Muscle of arm (tissue), 12 donors: ENCODE results near the gene TMUB2. TPM values are rescaled to one million over a fixed set of nuclear protein-coding genes. Genes with fewer than 3 reads are reported as not detected.
A peak's percentile ranks its signal among the peaks of the same experiment; 100 is the strongest.

ENCODE experiments used
- DNase-seq: peaks from one replicate; pipeline ENCODE4 v3.0.0-alpha.2; 2013
- polyA plus RNA-seq, 12 donors: library from polyadenylated mRNA; unstranded; fragments of 120-200 nt; gene quantifications; one replicate each; pipeline ENCODE4 v1.2.1, GENCODE V29; 2013; ENCODE audit not compliant: insufficient read length in 12 of 12

Gene TMUB2
- polyA plus RNA-seq, 12 donors, result 32.6 to 63.8 (median 45.1) TPM; not detected in 1

DNA sequence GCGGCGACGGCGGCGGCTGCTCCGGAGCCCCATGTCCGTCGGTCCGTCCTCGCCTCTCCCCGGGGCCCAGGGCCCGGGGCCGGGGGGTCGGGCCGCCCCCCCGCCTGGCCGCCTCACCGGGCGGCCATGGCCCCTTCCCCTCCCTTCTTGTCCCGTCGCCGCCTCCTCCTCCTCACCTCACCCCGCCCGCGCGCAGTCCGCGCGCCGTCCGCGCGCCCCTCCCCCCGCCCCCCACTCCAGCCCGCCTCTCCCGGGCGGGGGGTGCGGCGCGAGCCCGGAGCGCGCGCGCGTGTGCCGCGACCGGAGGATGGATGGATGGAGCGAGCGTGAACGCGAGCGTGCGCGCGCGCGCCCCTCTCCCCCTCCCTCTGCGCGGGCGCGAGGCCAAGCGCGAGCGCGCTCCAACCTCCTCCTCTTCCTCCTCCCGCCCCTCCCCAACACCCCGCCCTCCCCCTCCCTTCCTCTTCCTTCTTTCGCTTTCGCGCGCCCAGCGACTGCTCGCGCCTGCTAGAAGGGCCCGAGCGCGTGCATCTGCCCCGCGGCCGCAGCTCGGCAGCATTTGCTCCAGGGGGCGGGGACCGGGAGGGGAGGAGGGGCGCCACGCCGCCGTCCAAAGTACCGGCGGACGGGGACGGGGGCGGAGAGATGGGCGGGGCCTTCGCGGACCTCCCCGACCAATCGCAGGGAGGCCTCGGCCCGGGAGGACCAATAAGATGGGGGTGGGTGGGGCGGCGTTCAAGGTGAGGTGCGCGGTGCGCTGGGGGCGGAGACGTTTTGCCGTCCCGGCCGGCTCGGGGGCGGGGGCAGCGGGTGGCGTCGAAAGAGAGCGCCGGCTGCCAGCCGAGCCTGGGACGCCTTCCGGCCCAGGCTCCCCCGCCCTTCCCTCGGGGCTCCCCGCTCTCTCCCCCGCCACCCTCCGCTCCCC lies 13.0 kb downstream of the TMUB2 start, which contains the start of gene ATXN7L3:
Gene ATXN7L3, minus strand, starts transcription at position 332 of the 925 bp plus-strand sequence. CDS start 1,814 bp downstream, outside the sequence.
- peak; percentile 98 for DNase-seq

DNA sequence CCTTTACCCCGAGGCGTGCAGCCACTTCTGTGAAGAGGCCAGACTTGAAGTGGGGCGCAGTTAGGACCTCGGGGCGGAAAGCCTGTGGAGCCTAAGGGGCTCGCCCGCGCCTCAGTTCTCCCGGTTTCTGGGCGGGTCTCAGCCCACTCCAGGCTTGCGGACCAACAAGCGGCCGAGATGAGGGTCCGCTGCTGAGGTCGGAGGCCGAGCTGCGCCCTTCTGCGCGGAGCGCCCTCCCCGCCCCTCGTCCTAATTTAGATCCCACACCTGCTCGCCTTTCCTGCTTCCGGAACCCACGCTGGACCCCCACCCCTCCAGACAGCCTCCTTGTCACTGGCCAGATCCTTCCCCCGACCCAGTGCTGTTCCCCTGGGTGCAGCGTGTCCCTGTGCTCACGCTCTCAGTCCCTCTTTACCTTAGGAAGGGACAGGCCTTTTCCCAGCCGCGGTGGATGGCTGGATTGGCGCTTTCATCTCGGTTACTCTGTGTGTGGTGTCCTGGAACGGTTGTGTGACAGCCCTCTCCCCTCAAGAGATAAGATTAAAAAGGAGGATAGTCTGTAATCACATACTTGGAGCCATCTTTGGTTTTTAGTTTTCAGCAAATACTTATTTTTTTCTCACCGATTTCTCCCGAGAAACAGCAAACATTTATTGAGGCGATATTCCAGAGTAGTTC lies 13.8 kb downstream of the TMUB2 start:
- DNase-seq, result no peak

DNA sequence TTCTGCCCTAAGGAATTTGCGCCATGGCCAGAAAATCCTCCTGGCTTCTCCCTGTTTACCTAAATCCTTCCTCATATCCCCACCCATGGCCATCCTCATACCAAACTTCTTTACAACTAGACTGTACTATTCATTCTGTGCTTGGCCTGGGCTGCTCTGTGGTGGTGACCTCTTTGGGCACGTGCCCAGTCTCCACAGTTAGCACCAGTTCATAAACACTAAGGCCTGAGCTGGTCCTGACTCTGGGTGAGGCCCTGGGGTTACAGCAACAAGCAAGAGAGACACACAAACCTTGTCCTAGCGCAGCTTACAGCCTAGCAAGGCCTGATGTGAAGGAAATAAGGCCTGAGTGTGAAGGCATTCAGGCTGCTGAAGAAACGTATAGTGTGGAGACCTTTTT lies 16.0 kb downstream of the TMUB2 start:
- no peak for DNase-seq

DNA sequence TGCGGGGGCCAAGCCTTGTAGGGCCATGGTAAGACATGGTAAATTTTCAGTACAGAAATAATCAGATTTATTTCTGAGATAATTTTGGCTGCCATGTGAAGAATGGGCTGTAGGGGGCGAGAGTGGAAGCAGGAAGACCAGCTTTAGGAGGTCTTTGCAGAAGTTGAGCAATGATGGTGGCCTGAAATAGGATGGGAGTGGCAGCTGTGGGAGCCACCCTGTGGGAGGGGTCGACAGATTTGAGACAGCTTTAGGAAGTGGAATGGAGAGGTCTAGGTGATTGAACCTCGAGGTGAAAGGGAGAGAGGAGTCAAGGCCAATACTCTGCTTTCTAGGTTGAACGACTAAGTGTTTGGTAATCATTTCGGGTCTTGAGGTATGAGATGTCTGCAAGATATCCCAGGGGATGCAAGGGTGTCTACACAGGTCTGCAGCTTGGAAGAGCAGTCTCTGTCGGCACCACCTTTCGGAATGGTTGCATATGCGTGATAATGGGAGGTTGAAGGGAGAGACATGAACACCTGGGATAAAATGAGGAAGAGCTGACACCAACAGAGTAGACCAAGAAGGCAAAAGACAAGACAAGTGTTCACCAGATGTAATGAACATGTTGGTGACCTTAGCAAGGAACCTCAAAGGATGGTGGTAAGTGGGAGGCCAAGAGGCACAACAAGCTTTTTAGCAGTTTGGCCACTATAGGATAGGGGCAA lies 17.1 kb downstream of the TMUB2 start:
- no peak for DNase-seq

DNA sequence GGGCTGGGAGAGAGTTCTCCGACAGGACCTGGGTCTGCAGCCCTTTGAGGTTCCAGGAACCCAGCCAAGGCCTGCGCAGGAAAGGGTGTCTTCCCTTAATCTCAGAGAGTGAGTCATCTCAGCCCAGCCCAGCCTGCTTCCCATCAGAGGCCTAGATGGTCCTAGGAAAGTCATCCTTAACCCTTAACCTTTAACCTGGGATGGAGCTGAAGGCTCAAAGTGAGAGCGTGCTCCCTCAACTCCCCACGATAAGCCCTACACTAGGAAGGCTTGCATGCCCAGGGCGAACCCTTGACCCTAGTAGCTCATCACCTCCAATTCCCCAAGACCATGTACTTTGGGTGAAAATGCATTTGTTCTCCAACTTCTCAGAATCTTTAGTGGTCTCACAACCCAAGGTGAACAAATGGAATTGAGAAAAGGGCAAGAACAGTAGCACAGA lies 17.7 kb downstream of the TMUB2 start:
- no peak for DNase-seq

DNA sequence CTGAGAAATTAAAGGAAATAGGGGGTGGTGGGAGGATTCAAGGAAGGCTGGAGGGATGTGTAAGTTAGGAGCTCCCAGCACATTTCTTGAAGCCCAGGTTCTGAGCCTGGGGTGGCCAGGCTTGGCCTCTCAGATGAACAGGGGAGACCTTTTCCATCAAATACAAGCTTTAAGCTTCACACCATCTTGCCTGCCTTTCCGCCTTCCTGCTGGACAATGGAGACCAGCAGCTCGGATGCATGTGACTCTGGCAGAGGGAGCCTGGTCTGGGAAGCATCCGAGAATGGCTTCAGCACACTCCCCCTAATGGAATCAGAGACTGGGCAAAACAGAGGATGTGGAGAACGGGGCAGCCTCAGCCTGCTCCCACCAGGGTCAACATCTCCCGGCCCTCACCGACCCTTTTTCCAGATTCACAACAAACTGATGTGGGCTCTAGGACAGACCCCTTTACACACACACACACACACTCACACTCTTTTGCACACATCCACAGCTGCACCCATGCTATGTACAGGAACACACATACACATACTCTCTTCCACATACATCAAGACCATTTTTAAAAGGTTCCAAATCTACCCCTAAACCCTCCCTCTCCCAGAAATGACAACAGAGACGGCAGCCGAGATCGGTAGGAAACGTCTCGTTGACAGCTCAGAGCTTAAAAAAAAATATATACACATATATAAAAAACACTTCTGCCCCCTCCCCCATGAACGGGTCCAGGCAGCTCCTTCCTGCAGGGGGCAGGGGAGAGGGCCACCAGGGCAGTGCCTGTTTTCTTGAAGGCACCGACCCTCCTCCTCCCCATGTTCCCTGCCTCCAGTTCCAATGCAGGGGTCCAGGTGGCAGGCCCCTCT lies 19.4 kb downstream of the TMUB2 start:
- no peak for DNase-seq

DNA sequence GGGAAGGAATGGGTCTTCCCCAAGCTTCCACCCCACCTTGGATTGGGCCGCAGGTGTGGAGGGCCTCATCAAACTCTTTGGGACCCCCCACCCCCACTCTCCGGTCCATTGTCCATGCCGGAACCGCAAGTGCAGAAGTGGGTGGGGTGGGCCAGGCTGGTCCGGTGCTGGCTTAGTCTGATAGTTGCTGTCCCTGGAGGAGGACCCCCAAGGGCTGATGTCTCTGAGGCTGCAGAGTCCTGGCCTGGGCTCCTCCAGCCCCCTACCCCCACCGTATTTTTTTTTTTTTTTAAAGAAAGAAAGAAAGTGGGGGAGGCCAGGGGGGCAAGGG lies 20.0 kb downstream of the TMUB2 start:
- no peak for DNase-seq

DNA sequence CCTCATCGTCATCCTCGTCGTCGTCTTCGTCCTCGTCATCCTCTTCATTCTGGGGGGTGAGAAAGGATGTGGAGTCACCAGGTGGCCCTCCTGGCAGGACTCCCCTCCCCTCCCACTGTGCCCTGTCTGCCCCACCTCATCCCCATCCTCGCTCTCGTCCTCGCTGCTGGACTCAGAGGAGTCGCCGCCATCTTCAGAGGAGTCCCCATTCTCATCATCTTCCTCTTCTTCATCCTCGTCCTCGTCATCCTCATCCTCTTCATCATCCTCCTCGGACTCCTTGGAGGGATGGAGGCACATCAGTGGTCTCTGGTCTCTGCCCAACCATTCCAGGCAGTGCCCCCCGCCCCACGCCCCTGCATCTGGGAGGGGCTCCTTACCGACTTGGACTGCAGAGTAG lies 20.5 kb downstream of the TMUB2 start:
- DNase-seq, result no peak

DNA sequence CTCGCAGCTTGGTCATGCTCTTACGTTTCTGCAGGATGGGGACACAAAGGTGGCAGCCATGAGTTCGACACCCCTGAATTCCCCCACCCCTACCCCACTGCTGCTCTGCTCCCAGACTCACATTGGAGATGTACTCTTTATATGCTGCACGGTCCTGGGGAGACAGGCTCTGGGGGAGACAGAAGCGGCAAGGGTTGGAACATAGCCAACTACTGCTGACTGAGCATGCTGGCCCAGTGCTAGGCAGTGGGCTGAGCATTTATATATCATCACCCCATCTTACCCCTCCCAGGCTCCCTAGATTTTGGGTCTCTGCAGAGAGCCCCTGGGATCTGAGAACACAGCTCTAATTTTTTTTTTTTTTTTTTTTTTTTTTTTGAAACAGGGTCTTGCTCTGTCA lies 21.0 kb downstream of the TMUB2 start:
- DNase-seq, result no peak

DNA sequence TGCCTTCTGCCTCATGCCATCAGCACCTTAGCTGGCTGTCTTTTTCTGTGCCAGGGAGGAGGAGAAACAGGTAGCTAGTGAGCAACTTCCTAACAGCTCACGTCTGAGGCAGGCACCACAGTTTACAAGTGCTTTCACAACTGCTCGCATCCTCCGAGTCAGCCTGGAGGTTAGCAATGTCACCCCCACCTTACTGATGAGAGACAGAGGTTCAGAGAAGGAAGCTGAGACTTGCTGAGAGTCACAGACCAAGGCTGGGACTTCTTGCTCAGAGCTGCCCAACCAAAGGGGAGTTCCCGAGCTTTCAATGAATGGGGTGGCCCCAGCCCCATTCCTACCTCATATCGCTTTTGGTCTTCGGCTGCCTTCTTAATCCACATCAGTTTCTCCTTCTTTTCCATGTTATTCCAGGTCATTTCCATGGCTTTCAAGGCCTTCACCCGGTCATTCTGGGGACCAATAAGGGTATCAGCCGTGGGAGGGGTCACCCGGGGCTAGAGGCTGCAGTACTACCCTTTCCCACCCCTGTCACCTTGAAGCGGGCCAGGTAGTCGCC lies 23.1 kb downstream of the TMUB2 start:
- DNase-seq, result no peak

DNA sequence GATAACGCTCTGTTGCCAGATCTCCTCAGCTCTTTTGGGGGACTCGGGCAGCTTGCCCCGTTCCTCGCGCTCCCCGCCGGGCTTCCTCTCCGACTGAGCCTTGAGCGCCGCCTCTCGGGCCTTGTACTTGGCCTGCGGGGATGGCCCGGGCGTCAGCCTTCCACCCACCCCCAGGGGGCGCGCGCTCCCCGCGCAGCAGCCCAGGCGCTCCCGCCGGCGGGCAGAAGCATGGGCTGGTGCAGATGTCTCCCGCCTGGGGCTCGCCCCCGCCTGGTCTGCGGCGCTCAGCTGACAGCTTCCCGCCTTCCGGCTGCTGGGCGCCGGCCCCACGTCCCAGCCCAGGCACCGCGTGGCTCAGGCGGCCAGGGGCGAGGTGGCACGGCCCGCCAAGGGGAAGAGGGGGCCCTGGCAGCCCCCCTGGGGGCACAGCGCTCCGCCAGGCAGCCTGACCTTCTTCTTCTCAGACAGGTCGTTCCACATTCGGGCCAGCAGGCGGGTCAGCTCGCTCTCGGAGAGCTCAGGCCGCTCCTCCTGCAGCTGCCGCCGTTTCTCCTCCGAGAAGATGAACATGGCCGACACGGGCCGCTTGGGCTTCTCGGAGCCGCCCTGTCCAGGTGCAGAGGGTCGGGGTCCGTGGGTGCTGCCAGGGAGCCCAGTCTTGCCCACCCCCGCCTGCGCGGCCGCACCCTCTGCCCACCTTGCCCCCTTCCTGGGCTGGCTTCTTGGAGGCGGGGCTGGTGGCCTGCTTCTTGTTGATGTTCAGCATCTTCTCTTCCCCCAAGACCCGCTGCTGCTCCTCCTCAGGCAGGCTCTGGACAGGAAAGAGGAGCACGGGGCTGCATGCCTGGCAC lies 23.8 kb downstream of the TMUB2 start:
- peak; percentile 82 for DNase-seq

DNA sequence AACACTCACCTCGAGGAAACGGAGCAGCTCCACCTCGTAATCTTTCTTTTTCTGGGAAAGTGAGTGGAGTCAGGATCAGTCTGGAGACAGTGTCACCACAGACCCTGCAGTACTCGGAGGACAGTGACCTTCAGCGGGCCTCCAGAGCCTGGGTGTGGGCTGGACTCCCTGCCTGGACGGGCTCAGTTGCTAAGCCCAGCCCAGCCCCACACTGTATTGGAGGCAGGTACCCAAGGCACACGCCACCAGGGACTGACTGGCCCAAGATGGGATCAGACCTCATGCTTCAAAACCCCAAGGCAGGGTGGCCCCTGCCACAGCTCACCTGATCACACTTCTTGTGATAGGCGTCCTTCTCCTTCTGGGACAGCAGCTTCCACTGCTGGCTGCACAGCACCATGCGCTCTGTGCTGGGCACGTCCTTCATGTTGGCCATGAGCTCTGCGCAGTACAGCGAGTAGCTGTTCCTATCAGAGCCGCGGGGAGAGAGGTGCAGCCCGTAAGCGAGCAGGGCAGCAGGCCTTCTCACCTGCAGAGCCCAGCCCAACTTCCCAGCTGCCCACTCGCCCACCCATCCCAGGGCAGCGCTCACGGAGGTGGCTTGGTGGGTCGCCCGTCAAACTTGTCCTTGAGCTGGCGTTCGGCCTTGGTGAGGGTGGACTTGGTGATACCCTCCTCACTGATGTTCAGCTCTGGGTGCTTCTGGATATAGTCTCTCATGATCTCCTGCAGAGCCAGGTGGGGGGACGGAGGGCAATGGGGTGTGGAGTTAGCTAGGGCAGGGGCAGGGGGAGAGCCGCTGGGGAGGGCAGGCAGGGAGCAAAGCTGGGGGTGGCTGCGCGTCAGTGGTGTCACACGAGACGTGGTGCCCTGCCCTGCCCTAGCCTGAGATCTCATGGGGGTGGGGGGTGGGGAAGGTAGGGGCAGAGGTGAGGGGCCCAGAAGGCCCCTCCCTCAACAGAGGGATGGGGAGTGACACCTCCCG lies 24.8 kb downstream of the TMUB2 start:
- DNase-seq, result no peak

DNA sequence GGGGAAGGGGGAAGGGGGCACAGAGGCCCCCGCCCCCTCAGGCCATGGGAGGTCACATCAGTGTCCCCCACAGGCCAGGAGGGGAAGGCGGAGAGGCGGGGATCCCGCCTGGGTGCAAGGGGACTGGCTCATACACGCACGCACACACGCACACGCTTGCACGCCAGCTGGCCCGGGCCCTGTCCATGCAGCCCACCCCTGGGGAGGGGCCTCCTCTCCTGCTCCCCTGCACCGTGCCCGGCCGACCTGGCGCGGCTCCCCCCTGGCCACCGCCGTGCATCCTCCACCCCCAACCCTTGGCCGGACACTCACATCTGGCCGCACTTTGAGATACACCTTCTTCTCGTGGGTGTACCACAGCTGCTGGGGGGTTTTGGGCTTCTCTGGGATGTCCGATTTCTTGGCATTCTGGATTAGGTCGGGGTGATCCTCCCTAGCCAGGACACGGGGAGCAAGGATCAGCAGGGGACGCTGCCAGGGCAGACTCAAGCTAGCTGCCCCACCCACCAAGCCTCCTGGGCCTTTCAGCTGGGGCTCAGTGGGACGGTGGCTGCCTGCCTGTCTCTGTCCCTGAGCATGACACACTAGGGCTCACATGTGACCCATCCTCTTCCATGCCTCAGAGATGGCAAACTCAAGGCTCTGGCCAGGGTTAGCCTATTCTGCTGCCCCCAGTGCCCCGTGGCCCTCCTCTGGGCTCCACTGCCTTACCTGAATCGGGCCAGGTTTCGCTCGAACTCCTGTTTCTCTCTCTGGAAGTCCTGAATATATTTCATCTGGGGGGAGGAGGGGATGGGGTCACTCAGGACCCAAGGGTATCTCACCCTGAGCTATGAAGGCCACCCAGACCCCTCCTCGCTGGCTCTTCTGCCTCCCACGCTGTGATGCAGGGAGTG lies 26.0 kb downstream of the TMUB2 start:
- DNase-seq, result no peak

DNA sequence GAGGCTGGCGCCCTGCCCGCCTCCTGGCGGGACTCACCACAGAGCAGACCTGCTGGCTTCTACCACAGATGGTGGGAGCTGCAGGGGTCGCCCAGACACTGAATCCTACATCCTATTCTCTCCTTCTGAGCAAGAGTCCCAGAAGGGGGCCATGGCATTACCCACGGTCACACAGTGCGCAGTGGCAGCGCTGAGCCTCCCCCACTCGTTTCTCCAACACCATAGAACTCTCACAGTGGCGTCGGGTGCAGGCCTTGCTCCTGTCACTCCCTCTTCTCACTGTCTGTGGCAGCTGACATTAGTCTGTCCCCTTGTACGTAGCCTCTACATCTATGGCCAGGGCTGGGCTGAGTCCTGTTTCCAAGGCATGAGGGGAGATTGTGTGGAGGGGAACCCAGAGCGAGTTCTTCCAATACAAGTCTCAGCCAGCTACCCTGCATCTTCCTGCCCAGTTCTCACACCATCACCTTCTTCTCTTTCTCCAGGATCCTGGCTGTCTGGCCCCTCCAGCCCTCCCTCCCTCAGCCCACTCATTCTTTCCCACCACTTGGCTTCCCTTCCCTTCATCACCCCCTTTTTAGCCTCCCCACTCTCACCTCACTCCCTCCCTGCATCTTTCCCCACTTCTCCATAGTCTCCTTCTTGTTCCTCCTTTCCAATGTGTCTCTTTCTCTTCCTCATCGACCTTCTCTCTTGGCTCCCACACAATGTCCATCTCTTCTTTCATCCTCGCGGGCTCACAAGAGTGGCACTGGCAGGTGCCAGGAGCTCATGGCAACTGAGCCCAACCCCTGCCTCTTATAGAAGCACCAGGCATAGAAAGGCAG lies 26.8 kb downstream of the TMUB2 start:
- DNase-seq, result no peak

DNA sequence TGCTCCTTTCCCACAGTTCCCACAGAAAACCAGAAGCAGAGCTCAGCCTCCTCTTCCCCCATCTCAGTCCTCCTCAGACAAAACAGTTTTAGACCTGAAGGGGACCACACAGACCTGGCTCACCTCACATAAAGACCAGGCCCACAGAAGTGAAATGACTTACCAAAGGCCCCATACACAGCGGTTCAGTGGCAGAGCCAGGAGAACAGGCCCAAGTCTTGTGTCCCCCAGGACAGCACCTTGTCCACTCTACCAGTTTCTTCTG lies 27.4 kb downstream of the TMUB2 start:
- no peak for DNase-seq

DNA sequence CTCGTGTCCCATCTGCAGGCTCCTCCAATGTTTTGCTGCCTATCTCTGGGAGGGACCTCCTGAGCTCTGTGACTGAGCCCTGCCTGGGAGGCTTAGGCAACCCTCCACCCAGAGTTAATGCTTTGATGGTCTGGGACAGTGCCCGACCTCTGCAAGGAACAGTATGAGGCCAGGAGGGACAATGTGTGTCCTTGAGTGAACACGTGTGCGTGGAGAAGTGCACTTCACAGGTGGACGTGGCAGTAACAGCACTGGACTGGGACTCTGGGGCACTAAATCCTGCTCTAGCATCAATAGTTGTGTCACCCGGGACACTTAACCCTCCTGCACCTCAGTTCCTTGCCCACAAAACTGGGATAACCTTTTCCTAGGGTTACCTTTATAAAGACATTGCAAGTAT lies 28.1 kb downstream of the TMUB2 start:
- no peak for DNase-seq

DNA sequence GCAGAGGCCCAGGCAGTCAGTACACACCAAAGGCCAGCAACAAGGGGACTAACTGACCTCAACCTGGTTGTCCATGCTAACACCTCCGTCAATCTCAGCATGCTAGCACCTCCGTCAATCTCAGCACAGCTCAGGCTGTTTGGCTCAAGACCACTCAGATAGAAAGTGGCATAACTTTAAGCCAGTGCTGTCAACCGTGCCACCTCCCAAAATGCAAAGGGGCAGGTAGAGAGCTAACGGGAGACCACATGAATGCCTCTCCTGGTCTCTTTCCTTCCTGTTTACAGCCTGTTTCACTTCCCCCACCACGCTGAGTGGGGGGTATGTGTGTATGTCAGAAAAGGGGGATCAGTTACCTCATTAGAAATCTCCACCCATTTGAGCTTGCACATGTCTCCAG lies 29.4 kb downstream of the TMUB2 start:
- no peak for DNase-seq
